GM23248 (cell line): Measurements from ENCODE around the gene ASS1. TPM values are rescaled to one million over a fixed set of nuclear protein-coding genes. Genes with fewer than 3 reads are reported as not detected.

ENCODE experiments used
- DNase-seq: peaks from one replicate; pipeline ENCODE4 v3.0.0-alpha.2; 2015
- H2AFZ ChIP-seq: fragments of 200-600 bp; sonication (generic); 2 replicates; pipeline ENCODE4 v1.6.1; 2016; ENCODE audit warnings: antibody characterized with exemption
- H3F3A ChIP-seq: fragments of 200-600 bp; sonication (generic); 2 replicates; pipeline ENCODE4 v1.6.1; 2016; ENCODE audit warnings: mild to moderate bottlenecking, antibody characterized with exemption, mixed run types; ENCODE audit not compliant: insufficient read depth
- H3K27ac ChIP-seq: fragments of 200-600 bp; sonication (generic); 2 replicates; pipeline ENCODE4 v1.5.1; 2016; ENCODE audit warnings: mild to moderate bottlenecking
- H3K27me3 ChIP-seq: fragments of 200-600 bp; sonication (generic); replicated peaks from 2 replicates; pipeline ENCODE4 v1.6.1; 2016; ENCODE audit warnings: mild to moderate bottlenecking; ENCODE audit not compliant: insufficient read depth
- H3K36me3 ChIP-seq: fragments of 200-600 bp; sonication (generic); 2 replicates; pipeline ENCODE4 v1.6.1; 2016; ENCODE audit warnings: low read depth, mild to moderate bottlenecking
- H3K4me1 ChIP-seq: fragments of 200-600 bp; sonication (generic); 2 replicates; pipeline ENCODE4 v1.6.1; 2016; ENCODE audit warnings: mild to moderate bottlenecking; ENCODE audit not compliant: insufficient read depth
- H3K4me2 ChIP-seq: fragments of 200-600 bp; sonication (generic); one replicate; pipeline ENCODE4 v1.6.1; 2016; ENCODE audit warnings: mild to moderate bottlenecking; ENCODE audit not compliant: unreplicated experiment
- H3K4me3 ChIP-seq: fragments of 200-600 bp; sonication (generic); 2 replicates; pipeline ENCODE4 v1.5.1; 2016; ENCODE audit warnings: mild to moderate bottlenecking
- H3K79me2 ChIP-seq: fragments of 200-600 bp; sonication (generic); 2 replicates; pipeline ENCODE4 v1.6.1; 2016; ENCODE audit warnings: mild to moderate bottlenecking; ENCODE audit not compliant: insufficient read depth
- H3K9ac ChIP-seq: fragments of 200-600 bp; sonication (generic); 2 replicates; pipeline ENCODE4 v1.6.1; 2016; ENCODE audit warnings: mild to moderate bottlenecking
- H3K9me2 ChIP-seq: fragments of 200-600 bp; sonication (generic); 2 replicates; pipeline ENCODE4 v1.6.1; 2016; ENCODE audit warnings: mixed run types, mild to moderate bottlenecking, moderate library complexity; ENCODE audit not compliant: insufficient read depth
- H3K9me3 ChIP-seq: fragments of 200-600 bp; sonication (generic); one replicate; pipeline ENCODE4 v1.6.1; 2017; ENCODE audit warnings: low read depth
- H4K20me1 ChIP-seq: fragments of 200-600 bp; sonication (generic); 2 replicates; pipeline ENCODE4 v1.6.0; 2016; ENCODE audit not compliant: insufficient read depth
- EZH2 ChIP-seq: fragments of 200-600 bp; sonication (generic); IDR thresholded peaks from 2 replicates; pipeline ENCODE4 v1.6.1; 2018; ENCODE audit warnings: antibody characterized with exemption, mild to moderate bottlenecking; ENCODE audit not compliant: insufficient read depth, poor library complexity, severe bottlenecking
- EZH2phosphoT487 ChIP-seq: fragments of 200-600 bp; sonication (generic); IDR thresholded peaks from 2 replicates; pipeline ENCODE4 v1.6.1; 2018; ENCODE audit warnings: antibody characterized with exemption, moderate library complexity, mild to moderate bottlenecking, low read depth; ENCODE audit not compliant: insufficient read depth
- WGBS, 2 experiments: methylation state at CpG; one replicate each; pipeline ENCODE4 v1.1.6; 2015 to 2017; ENCODE audit warnings: low lambda C conversion rate in 2 of 2, low coverage in 1 of 2; ENCODE audit errors: missing lambda C conversion rate in 2 of 2; 5-methylcytosine and 5-hydroxymethylcytosine counted together
- in situ Hi-C: fragments of 300-500 bp; cut with MboI; formaldehyde crosslinking; loops from 2 replicates; pipeline ENCODE4 v1.15.0; 2020
- polyA plus RNA-seq: library from polyadenylated mRNA; unstranded; fragments of >200 nt; fragmentation: Nextera tagmentation; extraction: Ambion mirVana; gene quantifications from 2 replicates; pipeline ENCODE4 v1.2.1, GENCODE V29; 2016
- total RNA-seq: library from RNA; depleted of rRNA; stranded (reverse); fragments of >200 nt; shearing (Covaris generic); gene quantifications from 2 replicates; pipeline ENCODE4 v1.2.3, GENCODE V29; 2014

The ASS1 gene
- total and polyA plus RNA-seq, 2 experiments from 2014 or later: 124 to 216 TPM

DNA sequence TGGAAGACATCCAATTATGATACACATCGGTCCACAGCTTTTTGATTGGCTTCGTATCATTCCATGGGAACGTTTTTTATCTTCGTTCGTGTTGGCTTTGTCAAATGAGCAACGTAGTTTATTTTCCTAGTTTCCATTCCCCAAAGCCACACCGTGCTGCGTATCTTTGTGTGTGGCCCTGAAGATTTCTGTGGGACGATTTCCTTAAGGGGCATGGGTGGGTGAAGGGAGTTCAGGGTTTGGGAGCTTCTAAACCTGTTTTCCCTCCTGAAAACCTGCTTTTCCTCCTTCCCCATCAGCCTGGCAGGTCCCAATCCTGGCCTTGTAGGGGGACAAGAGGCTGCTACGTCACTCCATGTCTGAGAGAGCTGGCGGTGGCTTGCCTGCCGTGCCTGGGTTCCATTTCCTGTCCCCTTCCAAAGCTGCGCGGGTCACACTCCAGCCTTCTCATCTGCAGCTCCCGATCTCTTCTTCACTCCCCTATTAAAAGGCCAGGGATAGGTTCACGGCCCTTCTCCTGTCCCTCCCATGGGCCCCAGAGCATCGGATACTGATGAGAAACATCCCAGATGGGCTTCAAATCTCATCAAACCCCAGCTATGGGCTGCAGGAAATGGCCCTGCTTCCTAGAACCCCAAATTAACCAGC, 23.5 kb upstream of the ASS1 start:
- H3K4me1 ChIP-seq: 0 out of 2 replicates have a peak, but pooled peaks cover 4% of the 10 kb centered on the region
- H2AFZ ChIP-seq: no peak overlapping the region
- no peak overlapping the region for H3K27ac ChIP-seq
- DNase-seq: no peak
- H3F3A ChIP-seq: no peaks in the 10 kb centered on the region
- TF ChIP-seq EZH2: no peak
- no peak for TF ChIP-seq EZH2phosphoT487
- no peak overlapping the region for H3K4me3 ChIP-seq
- 82 to 85% methylated on average over 17 of the region's 17 CpGs for WGBS, 2 experiments
- no peaks in the 10 kb centered on the region for H3K79me2 ChIP-seq
- no peaks in the 10 kb centered on the region for H3K9me2 ChIP-seq
- no peaks in the 10 kb centered on the region for H3K9me3 ChIP-seq
- no peaks in the 10 kb centered on the region for H3K36me3 ChIP-seq
- in situ Hi-C loops: no loop called here
- H3K4me2 ChIP-seq: peak overlapping the region; percentile 29
- no peaks in the 10 kb centered on the region for H3K27me3 ChIP-seq
- H3K9ac ChIP-seq: no peak overlapping the region
- H4K20me1 ChIP-seq: no peaks in the 10 kb centered on the region

- H3K27ac ChIP-seq: no peak overlapping the region
- no peaks in the 10 kb centered on the region for H4K20me1 ChIP-seq
- 37 to 39% methylated on average over 13 of the region's 13 CpGs for WGBS, 2 experiments
- no peaks in the 10 kb centered on the region for H3K9me2 ChIP-seq
- no peak overlapping the region for H3K9ac ChIP-seq
- in situ Hi-C loops: no loop called here
- DNase-seq: peak; percentile 77
- H3F3A ChIP-seq: no peaks in the 10 kb centered on the region
- no peaks in the 10 kb centered on the region for H3K36me3 ChIP-seq
- H3K27me3 ChIP-seq: no peaks in the 10 kb centered on the region
- TF ChIP-seq EZH2phosphoT487 (no peak), EZH2 (no peak)
- H3K4me2 ChIP-seq: peak overlapping the region; percentile 29
- H2AFZ ChIP-seq: no peak overlapping the region
- H3K79me2 ChIP-seq: no peaks in the 10 kb centered on the region
- H3K4me1 ChIP-seq: peaks cover 7% of the 10 kb centered on the region
- no peak overlapping the region for H3K4me3 ChIP-seq
- no peaks in the 10 kb centered on the region for H3K9me3 ChIP-seq
Observed at GRCh38 chr9:130421802-130422276, 22.9 kb upstream of the ASS1 start.

- H3K79me2 ChIP-seq: no peaks in the 10 kb centered on the region
- no peaks in the 10 kb centered on the region for H3K36me3 ChIP-seq
- no peak overlapping the region for H2AFZ ChIP-seq
- in situ Hi-C loops: no loop called here
- H3K4me2 ChIP-seq: no peak overlapping the region
- peaks cover 13% of the 10 kb centered on the region for H3K4me1 ChIP-seq
- no peak overlapping the region for H3K4me3 ChIP-seq
- no peak overlapping the region for H3K27ac ChIP-seq
- no peaks in the 10 kb centered on the region for H3K9me3 ChIP-seq
- no peak overlapping the region for H3K9ac ChIP-seq
- H3K9me2 ChIP-seq: no peaks in the 10 kb centered on the region
- no peak for TF ChIP-seq EZH2phosphoT487
- no peak for TF ChIP-seq EZH2
- H3K27me3 ChIP-seq: no peaks in the 10 kb centered on the region
- H3F3A ChIP-seq: no peaks in the 10 kb centered on the region
- DNase-seq: no peak
- no peaks in the 10 kb centered on the region for H4K20me1 ChIP-seq
- 70 to 73% methylated on average over 10 of the region's 10 CpGs for WGBS, 2 experiments
Observed at GRCh38 chr9:130422546-130422945, 22.2 kb upstream of the ASS1 start.

DNA sequence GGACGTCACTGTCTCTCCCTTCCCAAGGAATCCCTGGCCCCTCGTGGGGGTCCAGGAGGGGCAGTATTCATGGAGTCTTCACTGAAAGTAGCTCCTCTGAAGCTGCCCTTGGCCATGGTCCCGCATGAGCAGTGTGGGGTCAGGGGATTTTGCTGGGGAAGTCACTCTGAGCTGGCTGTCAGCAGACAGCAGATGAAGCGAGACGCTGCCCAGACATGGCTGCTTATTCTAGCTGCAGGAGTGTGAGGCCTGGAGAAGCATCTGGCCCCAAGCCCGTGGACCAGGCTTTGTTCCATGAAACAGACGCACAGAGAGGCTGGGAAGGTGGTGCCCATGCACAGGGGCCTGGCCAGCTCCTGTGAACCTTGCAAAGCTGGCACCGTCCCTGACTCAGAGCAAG, 21.5 kb upstream of the ASS1 start:
- H4K20me1 ChIP-seq: no peaks in the 10 kb centered on the region
- in situ Hi-C loops: no loop called here
- H3K27me3 ChIP-seq: no peaks in the 10 kb centered on the region
- no peak for TF ChIP-seq EZH2
- TF ChIP-seq EZH2phosphoT487: no peak
- 49% methylated on average over 8 of the region's 8 CpGs for WGBS, 2 experiments
- DNase-seq: no peak
- no peak overlapping the region for H3K4me2 ChIP-seq
- peaks cover 13% of the 10 kb centered on the region for H3K4me1 ChIP-seq
- H3K27ac ChIP-seq: no peak overlapping the region
- no peaks in the 10 kb centered on the region for H3F3A ChIP-seq
- H3K79me2 ChIP-seq: no peaks in the 10 kb centered on the region
- no peaks in the 10 kb centered on the region for H3K36me3 ChIP-seq
- no peak overlapping the region for H2AFZ ChIP-seq
- no peak overlapping the region for H3K4me3 ChIP-seq
- H3K9me2 ChIP-seq: no peaks in the 10 kb centered on the region
- H3K9ac ChIP-seq: no peak overlapping the region
- H3K9me3 ChIP-seq: no peaks in the 10 kb centered on the region
